Activated CD8-positive, alpha-beta memory T cell treated with anti-CD3 and anti-CD28 coated beads for 24 hours (primary cell): ENCODE measurements around the gene FDXACB1.

Experiments used
- DNase-seq: peaks from one replicate; pipeline ENCODE4 v3.0.0-alpha.2; 2020

The FDXACB1 gene, protein sequence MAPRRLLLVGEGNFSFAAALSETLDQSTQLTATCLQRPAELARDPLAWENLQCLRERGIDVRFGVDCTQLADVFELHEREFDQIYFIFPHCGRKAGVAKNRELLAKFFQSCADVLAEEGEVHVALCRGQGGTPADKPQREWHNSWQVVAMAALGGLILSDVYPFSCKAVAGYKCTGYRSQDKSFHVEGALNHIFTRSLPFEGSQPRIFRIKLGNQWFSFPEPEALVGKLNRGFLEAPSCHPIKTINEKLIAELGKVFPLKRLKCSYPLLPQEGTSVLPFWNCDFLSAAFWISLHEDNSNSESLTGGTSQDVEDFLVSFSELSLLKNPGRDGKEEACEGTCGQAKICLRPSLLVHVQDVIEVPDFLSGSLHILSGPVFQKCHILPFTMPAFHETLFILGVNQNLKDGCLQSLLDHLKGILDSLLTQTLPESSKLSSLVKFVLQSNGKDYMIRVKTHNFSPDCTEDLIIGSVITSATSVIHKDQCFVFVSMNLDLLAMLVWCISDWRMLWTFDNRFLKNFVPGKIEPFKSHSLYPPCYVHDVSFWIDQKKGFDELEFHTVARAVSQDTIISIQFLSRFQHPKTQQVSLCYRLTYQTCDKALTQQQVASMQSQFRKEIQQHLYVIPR

GRCh38 chr11:111878849-111879636 is at the start of gene FDXACB1, which contains the start of gene CFAP68:
Gene FDXACB1 (minus strand): TSS chr11:111879165. CDS start chr11:111879132, 33 bp downstream.
Gene CFAP68 (plus strand): TSS chr11:111879541. CDS start chr11:111879561, 20 bp downstream.
- peak; percentile 98 for DNase-seq

- peak; percentile 98 for DNase-seq
These were observed 47.8 kb upstream of the FDXACB1 start for GRCh38 chr11:111926505-111927391.

- no peak for DNase-seq
These were observed 47.0 kb upstream of the FDXACB1 start for GRCh38 chr11:111925953-111926352.

DNA sequence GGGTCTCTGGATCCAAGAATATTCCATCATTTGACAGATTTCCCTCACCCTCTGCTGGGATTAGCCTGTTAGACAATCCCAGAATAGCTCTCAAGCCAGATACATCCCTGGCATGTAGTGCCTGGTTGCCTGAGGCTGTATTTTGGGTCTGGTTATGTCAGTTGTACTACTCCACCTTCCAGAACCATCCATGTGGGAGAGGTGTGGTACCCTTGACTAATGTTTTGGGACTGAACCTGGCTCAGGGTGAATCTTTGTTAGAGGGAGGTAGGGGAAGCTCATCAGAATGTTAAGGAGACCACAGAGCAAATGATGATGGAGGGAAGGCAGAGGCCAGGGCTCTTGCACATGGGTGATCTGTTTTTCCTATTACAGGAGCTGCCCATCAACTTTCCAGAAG is 45.0 kb upstream of the FDXACB1 start:
- no peak for DNase-seq

GRCh38 chr11:111923351-111923788 is 44.4 kb upstream of the FDXACB1 start:
- no peak for DNase-seq

GRCh38 chr11:111922803-111923202 is 43.8 kb upstream of the FDXACB1 start:
- DNase-seq = no peak

DNA sequence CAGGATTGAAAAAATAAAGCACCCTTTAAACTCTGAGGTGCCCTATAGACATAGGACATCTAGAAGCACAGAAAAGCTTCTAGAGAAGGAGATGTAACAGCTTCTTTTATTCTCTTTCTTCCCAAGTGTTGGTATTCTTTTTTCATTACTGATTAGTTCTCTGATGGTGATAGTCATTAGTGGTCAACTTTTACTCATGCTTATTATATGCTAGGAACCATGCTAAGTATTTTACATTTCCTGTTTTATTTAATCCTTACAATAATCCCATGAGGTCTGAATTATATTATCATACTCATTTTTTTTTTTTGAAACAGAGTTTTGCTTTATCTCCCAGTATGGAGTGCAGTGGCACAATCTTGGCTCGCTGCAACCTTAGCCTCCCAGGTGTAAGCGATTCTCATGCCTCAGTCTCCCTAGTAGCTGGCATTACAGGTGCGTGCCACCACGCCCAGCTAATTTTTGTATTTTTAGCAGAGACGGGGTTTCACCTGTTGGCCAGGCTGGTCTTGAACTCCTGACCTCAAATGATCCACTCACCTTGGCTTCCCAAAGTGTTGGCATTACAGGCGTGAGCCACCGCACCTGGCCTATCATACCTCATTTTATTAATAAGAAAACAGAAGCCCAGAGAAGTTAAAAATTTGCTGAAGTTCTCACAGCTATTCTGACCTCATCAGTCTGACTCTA is 42.7 kb upstream of the FDXACB1 start:
- DNase-seq = no peak

DNA sequence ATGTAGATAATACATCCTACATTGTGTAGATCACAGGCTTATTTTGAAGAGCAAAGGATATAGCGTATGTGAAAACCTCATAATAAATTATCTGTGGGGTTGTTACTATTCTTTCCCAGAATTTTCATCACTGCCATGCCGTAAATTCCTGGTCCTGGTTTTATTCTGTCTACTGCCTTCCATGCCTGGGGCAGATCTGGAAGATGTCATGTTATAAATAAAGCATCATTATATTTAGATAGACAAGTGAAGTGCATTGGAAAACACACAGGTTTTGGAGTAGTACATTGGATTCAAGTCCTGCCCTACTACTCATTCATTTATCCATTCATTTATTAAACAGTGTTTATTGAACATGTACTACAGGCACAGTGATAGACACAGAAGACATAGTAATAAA is 41.9 kb upstream of the FDXACB1 start:
- no peak for DNase-seq

- no peak for DNase-seq
These were observed 39.7 kb upstream of the FDXACB1 start, which contains the start of gene C11orf52 for GRCh38 chr11:111918390-111919256. Gene C11orf52 (plus strand): TSS chr11:111918913. CDS start chr11:111918973, 60 bp downstream.

- no peak for DNase-seq
These were observed 38.8 kb upstream of the FDXACB1 start for GRCh38 chr11:111917788-111918187.

DNA sequence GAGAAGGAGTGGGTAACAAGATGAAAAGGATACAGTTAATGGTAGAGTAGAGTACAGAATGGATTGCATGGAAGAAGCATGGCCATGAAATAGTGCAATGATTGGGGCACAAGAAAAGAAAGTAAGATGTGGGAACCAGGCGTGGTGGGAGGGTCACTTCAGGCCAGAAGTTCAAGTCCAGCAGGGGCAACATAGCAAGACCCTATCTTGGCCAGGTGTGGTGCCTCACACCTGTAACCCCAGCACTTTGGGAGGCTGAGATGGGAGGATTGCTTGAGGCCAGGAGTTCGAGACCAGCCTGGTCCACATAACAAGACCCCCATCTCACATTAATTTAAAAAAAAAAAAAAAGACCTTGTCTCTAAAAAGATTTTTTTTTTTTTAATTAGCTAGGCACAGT is 38.3 kb upstream of the FDXACB1 start:
- DNase-seq = no peak

- no peak for DNase-seq
These were observed 37.8 kb upstream of the FDXACB1 start for GRCh38 chr11:111916768-111917167.

DNA sequence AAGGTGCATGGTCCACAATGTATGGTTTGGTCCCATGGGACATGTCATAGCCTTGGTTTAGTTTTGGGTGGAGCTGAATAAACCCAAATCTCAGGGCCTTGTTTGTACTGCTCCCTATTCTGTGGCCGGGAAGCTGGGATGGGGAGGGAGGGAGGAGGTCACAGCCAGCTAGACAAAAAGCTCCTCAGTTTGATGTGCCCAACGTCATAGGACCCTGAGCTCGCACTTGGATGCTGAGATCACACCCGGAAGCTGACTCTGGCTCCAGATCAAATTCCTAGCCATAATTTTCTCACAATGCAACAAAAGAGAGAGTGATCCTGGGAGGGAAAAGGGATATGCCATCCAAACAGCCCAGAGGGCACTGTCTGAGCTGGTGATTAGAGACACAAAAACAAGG is 35.0 kb upstream of the FDXACB1 start:
- no peak for DNase-seq

DNA sequence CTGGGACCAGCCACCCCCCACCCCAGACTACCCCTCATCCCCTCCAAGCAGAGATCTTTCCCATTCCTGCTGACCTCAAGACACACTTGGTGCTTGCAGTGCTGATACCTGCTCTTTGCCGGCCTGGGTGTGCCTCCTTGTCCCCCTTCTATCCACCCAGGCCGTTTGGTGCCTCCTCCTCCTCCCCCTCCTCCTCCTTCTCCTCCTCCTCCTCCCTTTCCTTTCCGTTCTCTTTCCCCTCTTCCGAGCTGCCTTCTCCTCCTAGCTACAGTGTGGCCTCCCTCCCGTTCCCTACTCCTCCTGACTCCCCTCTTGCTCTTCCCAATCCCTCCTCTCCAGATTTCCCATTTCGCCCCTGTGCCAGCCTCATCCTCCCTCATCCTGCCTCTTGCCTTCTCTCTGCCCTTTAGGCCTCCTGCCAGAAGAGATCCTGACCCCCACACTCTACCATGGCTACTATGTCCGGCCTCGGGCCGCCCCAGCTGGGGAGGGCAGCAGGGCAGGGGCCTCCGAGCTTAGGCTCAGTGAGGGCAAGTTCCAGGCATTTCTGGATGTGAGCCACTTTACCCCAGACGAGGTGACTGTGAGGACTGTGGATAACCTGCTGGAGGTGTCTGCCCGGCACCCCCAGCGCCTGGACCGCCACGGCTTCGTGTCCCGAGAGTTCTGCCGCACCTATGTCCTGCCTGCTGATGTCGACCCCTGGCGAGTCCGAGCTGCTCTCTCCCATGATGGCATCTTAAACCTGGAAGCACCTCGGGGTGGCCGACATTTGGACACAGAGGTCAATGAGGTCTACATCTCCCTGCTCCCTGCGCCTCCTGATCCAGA is 34.3 kb upstream of the FDXACB1 start:
- no peak for DNase-seq

DNA sequence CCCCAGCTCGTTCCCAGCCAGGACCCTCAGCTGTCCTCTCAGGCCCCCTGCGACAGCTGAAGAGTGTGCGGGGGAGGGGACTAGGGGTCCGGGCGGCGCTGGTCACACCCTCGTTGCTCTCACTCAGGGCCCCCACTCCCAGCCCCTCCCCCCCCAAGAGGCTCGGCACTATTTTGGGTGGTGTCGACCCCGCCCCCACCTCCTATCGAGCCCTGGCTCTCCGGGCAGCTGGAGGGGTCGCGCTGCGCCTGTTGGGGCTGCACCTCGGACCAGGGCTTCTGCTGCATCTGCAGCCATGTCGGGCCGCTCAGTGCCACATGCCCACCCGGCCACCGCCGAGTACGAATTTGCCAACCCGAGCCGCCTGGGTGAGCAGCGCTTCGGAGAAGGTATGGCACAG is 33.6 kb upstream of the FDXACB1 start, which contains the start of gene HSPB2:
Gene HSPB2, plus strand, starts transcription at position 200 of the 400 bp plus-strand sequence. Its CDS starts 96 bp downstream, at position 296.
- DNase-seq = no peak

GRCh38 chr11:111911563-111912401 is 32.8 kb upstream of the FDXACB1 start, which contains the start of gene CRYAB:
Gene CRYAB (minus strand): TSS chr11:111911770. CDS start chr11:111911724, 46 bp downstream.
- DNase-seq = no peak

DNA sequence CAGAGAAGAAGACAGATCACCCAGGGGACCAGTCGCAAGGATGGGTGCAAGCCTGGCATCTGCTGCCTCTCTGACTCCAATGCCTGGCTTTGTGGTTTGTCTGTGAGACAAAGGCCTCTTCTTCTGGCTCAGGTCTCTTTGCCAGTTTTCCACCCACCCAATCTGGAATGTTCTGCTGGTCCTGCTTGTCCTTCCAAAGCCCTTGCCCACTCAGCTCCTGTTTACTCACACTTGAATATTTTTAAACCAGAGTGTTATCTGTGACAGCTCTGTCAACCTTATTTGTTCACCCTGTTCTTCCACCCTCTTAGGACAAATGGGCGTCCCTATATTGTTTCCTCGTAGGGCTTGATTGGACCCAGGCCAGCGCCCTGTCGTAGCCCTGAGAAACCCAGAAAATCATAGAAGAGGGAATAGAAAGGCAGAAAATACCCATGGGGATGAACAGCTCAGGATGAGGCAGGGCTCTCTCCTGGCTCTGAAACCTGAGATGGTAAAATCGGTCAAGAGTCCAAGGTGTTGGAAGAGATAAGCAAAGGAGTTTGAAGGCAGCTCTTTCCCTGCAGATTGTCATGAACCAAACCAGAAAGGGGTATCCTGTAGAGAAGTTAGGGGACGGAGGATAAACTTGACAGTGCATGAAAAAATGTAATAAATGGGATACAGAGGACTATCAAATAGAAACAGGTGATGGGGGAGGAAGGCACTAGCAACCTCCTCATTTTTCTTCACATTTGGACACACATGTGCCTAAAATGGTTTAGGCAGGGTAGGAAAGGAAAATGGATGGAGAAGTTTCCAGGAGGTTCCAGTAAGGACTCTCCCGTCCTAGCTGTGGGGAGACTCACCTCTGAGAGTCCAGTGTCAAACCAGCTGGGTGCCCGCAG is 32.0 kb upstream of the FDXACB1 start:
- no peak for DNase-seq
